GM10847 (cell line): ENCODE data around the gene KDM3B.
A peak's percentile ranks its signal among the peaks of the same experiment; 100 is the strongest.

Experiments used
- POLR2A ChIP-seq: IDR thresholded peaks from 2 replicates; pipeline ENCODE4 v1.6.1; 2011; ENCODE audit not compliant: insufficient read length; ENCODE audit errors: extremely low read depth

The KDM3B gene

GRCh38 chr5:138455232-138455930 lies 102.9 kb downstream of the KDM3B start:
- no peak for TF ChIP-seq POLR2A

- no peak for TF ChIP-seq POLR2A
Observed at GRCh38 chr5:138457531-138458275, 105.2 kb downstream of the KDM3B start.

GRCh38 chr5:138458384-138458783 lies 105.9 kb downstream of the KDM3B start:
- TF ChIP-seq POLR2A, result no peak

- TF ChIP-seq POLR2A, result no peak
Observed at GRCh38 chr5:138458856-138459255, 106.4 kb downstream of the KDM3B start.

GRCh38 chr5:138459311-138459933 lies 106.9 kb downstream of the KDM3B start:
- no peak for TF ChIP-seq POLR2A

- TF ChIP-seq POLR2A, result no peak
Observed at GRCh38 chr5:138460032-138460693, 107.7 kb downstream of the KDM3B start.

- no peak for TF ChIP-seq POLR2A
Observed at GRCh38 chr5:138461343-138462125, 109.0 kb downstream of the KDM3B start.

GRCh38 chr5:138463419-138464007 lies 111.0 kb downstream of the KDM3B start:
- TF ChIP-seq POLR2A, result no peak

GRCh38 chr5:138464008-138464387 lies 111.5 kb downstream of the KDM3B start:
- TF ChIP-seq POLR2A, result peak; percentile 79

GRCh38 chr5:138464388-138465260 lies 112.1 kb downstream of the KDM3B start:
- TF ChIP-seq POLR2A, result peak; percentile 27

GRCh38 chr5:138465261-138466124 lies 113.0 kb downstream of the KDM3B start, which contains the start of gene EGR1:
EGR1 (plus strand) TSS chr5:138465479; CDS start chr5:138465762, 283 bp downstream.
- TF ChIP-seq POLR2A, result peak; percentile 93

- TF ChIP-seq POLR2A, result no peak
Observed at GRCh38 chr5:138466125-138466899, 113.8 kb downstream of the KDM3B start.
